SU-DHL-6 (cell line): ENCODE results near the gene PHF13.

Experiments used
- EZH2phosphoT487 ChIP-seq: fragments of 200-600 bp; sonication (generic), shearing (Covaris generic); conservative IDR thresholded peaks from 2 replicates; pipeline ENCODE4 v1.6.1; 2018; ENCODE audit warnings: mild to moderate bottlenecking, antibody characterized with exemption, low read length, moderate library complexity, mixed read lengths
- TF ChIP-seq, protein P1 (sequence below): fragments of 200-600 bp; sonication (generic); IDR thresholded peaks from one replicate; pipeline ENCODE4 v1.5.1; 2017; ENCODE audit warnings: antibody characterized with exemption, mild to moderate bottlenecking, low read length, moderate library complexity; ENCODE audit not compliant: insufficient read depth, poor library complexity, severe bottlenecking

DNA sequence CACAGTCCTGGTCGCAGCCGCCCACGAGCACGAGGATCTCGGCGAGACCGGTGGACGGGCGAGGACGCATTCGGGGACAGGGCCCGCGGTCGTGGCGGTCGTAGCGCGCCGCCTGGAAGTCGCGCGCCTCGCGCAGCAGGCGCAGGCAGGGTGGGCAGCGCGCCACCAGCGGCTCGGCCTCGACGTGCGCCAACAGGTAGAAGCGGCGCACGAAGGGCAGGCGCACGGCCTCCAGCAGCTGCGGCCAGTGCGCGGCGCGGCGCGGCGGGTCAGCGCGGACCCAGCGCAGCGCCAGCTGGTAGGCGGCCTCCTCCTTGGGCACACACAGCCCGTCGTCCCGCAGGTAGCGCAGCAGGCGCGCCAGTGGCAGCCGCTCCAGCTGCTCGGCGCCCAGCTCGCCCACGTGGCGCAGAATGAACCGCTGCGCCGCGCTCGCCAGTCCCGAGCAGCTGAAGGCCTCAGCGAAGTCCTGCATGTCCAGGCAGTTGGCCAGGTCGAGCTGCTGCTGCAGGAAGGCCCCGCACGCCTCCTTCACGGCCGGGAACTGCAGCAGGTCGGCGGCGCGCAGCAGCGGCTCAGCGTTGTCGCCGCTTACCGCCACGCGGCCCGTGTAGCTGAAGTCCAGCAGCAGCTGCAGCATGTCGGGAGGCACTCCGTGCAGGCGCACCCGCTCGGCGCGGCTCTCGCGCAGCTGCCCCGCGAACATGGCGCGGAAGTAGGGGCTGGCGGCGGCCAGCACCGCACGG lies 11.4 kb upstream of the PHF13 start:
- TF ChIP-seq, protein P1, sequence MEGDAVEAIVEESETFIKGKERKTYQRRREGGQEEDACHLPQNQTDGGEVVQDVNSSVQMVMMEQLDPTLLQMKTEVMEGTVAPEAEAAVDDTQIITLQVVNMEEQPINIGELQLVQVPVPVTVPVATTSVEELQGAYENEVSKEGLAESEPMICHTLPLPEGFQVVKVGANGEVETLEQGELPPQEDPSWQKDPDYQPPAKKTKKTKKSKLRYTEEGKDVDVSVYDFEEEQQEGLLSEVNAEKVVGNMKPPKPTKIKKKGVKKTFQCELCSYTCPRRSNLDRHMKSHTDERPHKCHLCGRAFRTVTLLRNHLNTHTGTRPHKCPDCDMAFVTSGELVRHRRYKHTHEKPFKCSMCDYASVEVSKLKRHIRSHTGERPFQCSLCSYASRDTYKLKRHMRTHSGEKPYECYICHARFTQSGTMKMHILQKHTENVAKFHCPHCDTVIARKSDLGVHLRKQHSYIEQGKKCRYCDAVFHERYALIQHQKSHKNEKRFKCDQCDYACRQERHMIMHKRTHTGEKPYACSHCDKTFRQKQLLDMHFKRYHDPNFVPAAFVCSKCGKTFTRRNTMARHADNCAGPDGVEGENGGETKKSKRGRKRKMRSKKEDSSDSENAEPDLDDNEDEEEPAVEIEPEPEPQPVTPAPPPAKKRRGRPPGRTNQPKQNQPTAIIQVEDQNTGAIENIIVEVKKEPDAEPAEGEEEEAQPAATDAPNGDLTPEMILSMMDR: no peak
- TF ChIP-seq EZH2phosphoT487: no peak
